ENCODE results near the gene EDARADD. TPM values are rescaled to one million over a fixed set of nuclear protein-coding genes. Genes with fewer than 3 reads are reported as not detected.

EDARADD gene
- total and polyA plus RNA-seq, 2 of the 8 experiments (the other 6 are each of a cell fraction or from before 2014, with no cell fraction given) = 3.4 to 6.1 TPM

DNA sequence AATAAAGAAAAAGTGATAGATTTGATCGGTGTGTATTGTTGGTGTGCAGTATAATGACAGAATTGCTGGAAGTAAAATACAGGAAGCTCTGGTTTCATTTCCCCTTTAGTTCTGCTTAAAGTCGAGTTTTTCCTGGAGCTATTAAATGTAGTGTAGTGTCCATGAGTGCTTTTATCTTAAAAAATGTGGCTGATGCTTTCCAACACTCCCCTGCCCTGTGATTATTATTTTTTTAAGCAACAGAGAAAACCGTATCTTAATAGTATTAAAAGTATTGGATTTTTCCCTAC lies 130.8 kb downstream of the EDARADD start:
- H3K9me3 ChIP-seq (ENCODE audit: insufficient read depth in 2 of 2, low read depth in 1 of 2, low read length in 1 of 2) = no peaks in the 10 kb centered on the region
- no peak overlapping the region for H3K56ac ChIP-seq (replicated peaks; ENCODE audit: insufficient read length, low read depth, low read length)
- no peak overlapping the region for H2BK120ac ChIP-seq (replicated peaks; ENCODE audit: low read depth, low read length)
- peaks cover 0 to 21% (median 11%) of the 10 kb centered on the region in 4 experiments; a peak in 5 of 7 replicates for H3K27me3 ChIP-seq (replicated peaks in 1 of 4; ENCODE audit: control insufficient read depth in 3 of 4, extremely low read depth in 1 of 4, insufficient read depth in 3 of 4, low read length in 3 of 4)
- FAIRE-seq (no peak), DNase-seq (ENCODE audit: low read depth in 1 of 2, low spot score in 2 of 2) (no peak)
- no peaks in the 10 kb centered on the region; a peak in 3 of 7 replicates for H3K4me1 ChIP-seq (replicated peaks in 1 of 4; ENCODE audit: control insufficient read depth in 3 of 4, insufficient read depth in 4 of 4, low read length in 3 of 4)
- H2AK5ac ChIP-seq (ENCODE audit: low read depth, low read length) = no peak overlapping the region
- H3K79me2 ChIP-seq (ENCODE audit: control insufficient read depth in 1 of 2, insufficient read depth in 2 of 2, low read length in 2 of 2) = no peaks in the 10 kb centered on the region
- H2BK20ac ChIP-seq (ENCODE audit: low read length) = no peak overlapping the region
- peak overlapping the region; percentile 67 to 83 (median 76); a peak in 6 of 8 replicates for H3K4me3 ChIP-seq (ENCODE audit: extremely low read depth in 1 of 4, insufficient read depth in 2 of 4, low read depth in 3 of 4, low read length in 4 of 4)
- H2BK5ac ChIP-seq (ENCODE audit: low read depth, low read length) = no peak overlapping the region
- peak overlapping the region; percentile 93 to 98 for H3K4me2 ChIP-seq (ENCODE audit: insufficient read depth in 1 of 2, low read depth in 2 of 2, low read length in 2 of 2)
- peaks cover 12% of the 10 kb centered on the region for H3K23me2 ChIP-seq (ENCODE audit: low read depth, low read length)
- H3K4ac ChIP-seq (replicated peaks; ENCODE audit: insufficient read length, low read depth, low read length) = no peak overlapping the region
- H4K5ac ChIP-seq (ENCODE audit: insufficient read length, low read depth, low read length) = no peak overlapping the region
- H3K23ac ChIP-seq (ENCODE audit: insufficient read length) = no peak overlapping the region
- H3K14ac ChIP-seq (ENCODE audit: insufficient read length) = no peak overlapping the region
- POLR2A ChIA-PET (ENCODE audit: partially characterized antibody) = interaction anchor here (1.0 to 2.0 kb wide), 2 partner anchors 11 to 15 kb away, joined by 3 to 5 read pairs; no protein-coding TSS in a partner anchor
- H2BK12ac ChIP-seq (ENCODE audit: low read depth, low read length) = no peak overlapping the region
- H3K36me3 ChIP-seq (ENCODE audit: control insufficient read depth in 2 of 4, insufficient read depth in 4 of 4, low read length in 3 of 4) = no peaks in the 10 kb centered on the region
- H3K79me1 ChIP-seq (ENCODE audit: low read depth, low read length) = no peaks in the 10 kb centered on the region
- H3K18ac ChIP-seq (ENCODE audit: extremely low read depth, low read length) = no peak overlapping the region
- no peak overlapping the region for H4K91ac ChIP-seq (replicated peaks; ENCODE audit: insufficient read length, low read length)
- peak overlapping the region; percentile 96; the same call in 1 of the 2 replicates for H2AFZ ChIP-seq (ENCODE audit: low read length)
- CTCF ChIA-PET (ENCODE audit: partially characterized antibody) = no interaction called here
- H4K8ac ChIP-seq (ENCODE audit: extremely low read depth, insufficient read depth, low read length) = no peak overlapping the region
- WGBS, 2 experiments (ENCODE audit: extremely low coverage in 1 of 2, insufficient coverage in 1 of 2, insufficient read length in 1 of 2, insufficient replicate concordance in 2 of 2, low coverage in 1 of 2, low lambda C conversion rate in 2 of 2, missing lambda C conversion rate in 1 of 2) = 75 to 100% methylated on average over 1 to 3 of the region's 3 CpGs
- no peaks in the 10 kb centered on the region for H4K20me1 ChIP-seq (replicated peaks in 1 of 2; ENCODE audit: control insufficient read depth in 1 of 2, insufficient read depth in 2 of 2, low read length in 2 of 2)
- no peak overlapping the region for H2BK15ac ChIP-seq (ENCODE audit: low read length)
- H3K9ac ChIP-seq (replicated peaks in 1 of 4; ENCODE audit: extremely low read depth in 1 of 4, low read depth in 3 of 4, low read length in 3 of 4) = no peak overlapping the region
- H3K27ac ChIP-seq (ENCODE audit: low read depth, low read length) = no peak overlapping the region
- TF ChIP-seq, protein P1, sequence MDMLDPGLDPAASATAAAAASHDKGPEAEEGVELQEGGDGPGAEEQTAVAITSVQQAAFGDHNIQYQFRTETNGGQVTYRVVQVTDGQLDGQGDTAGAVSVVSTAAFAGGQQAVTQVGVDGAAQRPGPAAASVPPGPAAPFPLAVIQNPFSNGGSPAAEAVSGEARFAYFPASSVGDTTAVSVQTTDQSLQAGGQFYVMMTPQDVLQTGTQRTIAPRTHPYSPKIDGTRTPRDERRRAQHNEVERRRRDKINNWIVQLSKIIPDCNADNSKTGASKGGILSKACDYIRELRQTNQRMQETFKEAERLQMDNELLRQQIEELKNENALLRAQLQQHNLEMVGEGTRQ (IDR thresholded peaks at IDR 0.05; ENCODE audit: low read length) = no peak
- TF ChIP-seq JUND (IDR thresholded peaks at IDR 0.05; ENCODE audit: low read length) = no peak
- no peak for TF ChIP-seq RFX5 (IDR thresholded peaks at IDR 0.05; ENCODE audit: borderline replicate concordance, low read depth, low read length)
- TF ChIP-seq TEAD4 (IDR thresholded peaks at IDR 0.05; ENCODE audit: low read depth, low read length) = no peak
- no peak for TF ChIP-seq POLR2AphosphoS5 (IDR thresholded peaks at IDR 0.05; ENCODE audit: low read depth, low read length)
- no peak for TF ChIP-seq CTBP2 (IDR thresholded peaks at IDR 0.05; ENCODE audit: borderline replicate concordance, insufficient read depth, insufficient read length, low read length)
- TF ChIP-seq SP1 (IDR thresholded peaks at IDR 0.05; ENCODE audit: low read depth, low read length) = no peak
- TF ChIP-seq HDAC2 (IDR thresholded peaks at IDR 0.05; ENCODE audit: borderline replicate concordance in 1 of 2, low read depth in 2 of 2, low read length in 2 of 2) = no peak
- TF ChIP-seq RXRA (IDR thresholded peaks at IDR 0.05; ENCODE audit: insufficient read depth, low read depth, low read length) = no peak
- no peak for TF ChIP-seq BRCA1 (IDR thresholded peaks at IDR 0.05; ENCODE audit: low read depth, low read length)
- TF ChIP-seq POLR2A (IDR thresholded peaks at IDR 0.05; ENCODE audit: control extremely low read depth in 1 of 2, low read depth in 2 of 2, low read length in 2 of 2) = no peak
- TF ChIP-seq HDAC6 (IDR thresholded peaks at IDR 0.05; ENCODE audit: low read depth, low read length) = no peak
- TF ChIP-seq ASH2L (IDR thresholded peaks at IDR 0.05; ENCODE audit: low read length) = no peak
- no peak for TF ChIP-seq KDM1A (IDR thresholded peaks at IDR 0.05; ENCODE audit: borderline replicate concordance, low read length)
- TF ChIP-seq SUZ12 (IDR thresholded peaks at IDR 0.05; ENCODE audit: low read length) = no peak
